GM21737 (cell line): ENCODE measurements around the gene FN3K.

Experiments used
- ATAC-seq: cut with Tn5 transposase; IDR thresholded peaks from one replicate; pipeline ENCODE4 v1.9.1; 2021; ENCODE audit warnings: mild to moderate bottlenecking, moderate library complexity; ENCODE audit not compliant: unreplicated experiment

Gene FN3K

DNA sequence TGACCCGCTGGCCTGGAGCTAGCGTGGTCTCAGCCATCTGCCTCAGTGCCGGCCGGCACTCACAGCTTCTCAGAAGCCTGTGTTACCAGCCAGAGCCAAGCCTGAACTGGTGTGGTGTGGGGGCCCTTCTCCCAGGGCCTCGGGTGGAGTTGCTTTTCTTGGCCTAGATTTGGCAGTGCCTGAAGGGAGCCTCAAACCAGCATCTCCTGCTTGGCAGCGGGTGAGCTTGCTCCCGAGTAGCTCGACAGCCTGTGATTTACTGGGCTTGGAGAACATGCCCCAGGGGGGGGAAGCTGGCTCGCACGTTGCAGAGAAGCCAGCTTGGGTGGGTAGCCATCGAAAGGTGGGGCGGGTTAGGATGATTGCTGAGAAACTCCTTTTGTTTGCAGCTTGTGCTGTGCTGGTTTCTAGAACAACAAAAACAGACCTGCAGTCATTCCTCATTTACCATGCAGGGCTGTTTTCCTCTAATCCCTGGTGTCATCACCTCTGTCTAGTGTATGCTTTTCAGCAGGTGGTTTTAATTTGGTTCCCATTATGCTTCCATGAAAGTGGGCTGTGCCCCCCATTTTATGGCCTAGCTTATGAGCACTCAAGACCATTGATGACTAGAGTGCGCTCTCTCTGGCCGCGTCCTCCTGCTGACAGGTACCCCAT lies 58.7 kb downstream of the FN3K start:
- ATAC-seq, result no peak

- ATAC-seq, result no peak
Measured at GRCh38 chr17:82794781-82795482, 59.5 kb downstream of the FN3K start.

DNA sequence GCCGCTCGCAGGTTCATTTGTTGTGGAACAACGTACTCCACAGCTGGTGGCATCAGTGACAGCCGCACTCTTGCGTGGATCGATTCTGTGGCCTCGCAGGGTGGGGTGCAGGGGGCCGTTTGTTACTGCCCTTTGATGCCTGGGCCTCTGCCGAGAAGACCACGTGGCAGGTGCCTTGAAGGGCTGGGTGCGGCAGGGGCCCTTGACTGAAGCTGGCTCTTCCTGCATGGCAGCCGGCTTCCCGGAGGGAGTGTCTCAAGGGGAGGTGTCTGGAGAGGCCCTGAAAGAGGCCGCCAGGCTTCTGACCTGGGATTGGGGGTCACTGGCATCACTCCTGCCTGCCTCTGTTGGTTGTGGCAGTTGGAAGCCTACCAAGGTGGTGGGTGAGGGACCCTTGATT lies 60.2 kb downstream of the FN3K start:
- no peak for ATAC-seq

DNA sequence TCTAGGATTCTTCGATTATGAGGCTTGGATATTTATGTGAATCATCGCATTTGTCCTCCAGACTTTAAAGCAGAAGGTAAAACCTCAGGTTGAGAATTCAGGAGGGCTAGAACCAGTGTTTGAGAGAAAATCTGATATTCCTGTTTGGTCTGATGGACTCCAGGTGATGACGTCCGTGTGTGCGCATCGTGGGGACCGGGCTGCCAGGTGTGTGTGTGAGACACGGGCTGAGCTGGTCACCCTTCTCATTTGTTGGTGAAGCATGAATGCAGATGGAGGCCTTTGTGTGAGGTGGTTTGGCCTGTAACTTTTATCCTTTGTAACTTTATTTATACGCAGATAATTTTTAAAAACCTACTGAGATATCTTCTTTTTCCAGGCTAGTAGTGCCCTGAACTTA lies 61.6 kb downstream of the FN3K start:
- ATAC-seq, result no peak

- no peak for ATAC-seq
Measured at GRCh38 chr17:82798752-82799151, 63.3 kb downstream of the FN3K start.

DNA sequence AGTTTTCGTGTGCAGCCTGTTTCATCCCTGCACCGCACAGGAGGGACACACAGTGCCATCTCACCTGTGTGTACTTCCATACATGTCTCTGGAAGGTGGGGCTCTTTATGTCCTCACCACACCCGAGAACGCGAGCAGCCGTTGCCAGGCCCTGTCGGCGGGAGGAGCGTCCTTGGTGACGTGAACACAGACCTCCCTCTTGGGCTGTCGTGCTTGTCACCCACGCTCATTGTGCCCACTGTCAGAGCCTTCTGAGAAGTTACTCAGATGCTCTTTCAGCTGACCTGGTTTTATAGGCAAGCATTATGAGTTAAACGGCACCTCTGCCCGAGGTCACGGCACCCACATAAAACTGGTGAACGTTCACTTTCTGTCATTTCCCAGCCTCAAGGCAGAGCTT lies 64.2 kb downstream of the FN3K start:
- ATAC-seq, result no peak
